Gastrocnemius medialis (tissue), 4 donors: Measurements from ENCODE around the gene EGFL7. TPM values are rescaled to one million over a fixed set of nuclear protein-coding genes. Genes with fewer than 3 reads are reported as not detected.

Experiments used
- ATAC-seq, 2 donors: fragments of 150-250 bp; one replicate each; pipeline ENCODE4 v1.9.1; 2016
- DNase-seq, 2 donors: peaks; one replicate each; pipeline ENCODE4 v3.0.0-alpha.2; 2019
- H3K27ac ChIP-seq, 4 donors: fragments of 200-600 bp; sonication (generic); 1 replicate in 1 of 4; 2 replicates in 3 of 4; pipeline ENCODE4 v1.5.1; 2016 to 2018; ENCODE audit warnings: mild to moderate bottlenecking in 2 of 4, moderate library complexity in 1 of 4
- H3K27me3 ChIP-seq, 3 donors: fragments of 200-600 bp; sonication (generic) in 2 of 3; 1 replicate in 1 of 3; 2 replicates in 2 of 3; pipeline versions ENCODE4 v1.5.1 to v1.6.0; 2016 to 2019; ENCODE audit warnings: mild to moderate bottlenecking in 1 of 3, moderate library complexity in 1 of 3
- H3K36me3 ChIP-seq, 2 donors: fragments of 200-600 bp; sonication (generic) in 1 of 2; one replicate each; pipeline ENCODE4 v1.5.1; 2017 to 2018
- H3K4me1 ChIP-seq, 2 donors: fragments of 200-600 bp; sonication (generic) in 1 of 2; one replicate each; pipeline ENCODE4 v1.5.1; 2016 to 2017; ENCODE audit warnings: mild to moderate bottlenecking in 2 of 2
- H3K4me3 ChIP-seq, 4 donors: fragments of 200-600 bp; sonication (generic) in 3 of 4; 1 replicate in 1 of 4; 2 replicates in 3 of 4; pipeline ENCODE4 v1.5.1; 2016 to 2019; ENCODE audit warnings: mild to moderate bottlenecking in 2 of 4
- H3K9me3 ChIP-seq, 3 donors: fragments of 200-600 bp; sonication (generic) in 2 of 3; 1 replicate in 1 of 3; 2 replicates in 2 of 3; pipeline ENCODE4 v1.5.1; 2016 to 2019
- CTCF ChIP-seq, 5 experiments: fragments of 450-650 bp in 3 of 5; fragments of 200-600 bp in 2 of 5; sonication (generic) in 2 of 5; IDR thresholded peaks in 4 of 5; conservative IDR thresholded peaks in 1 of 5; 1 replicate in 4 of 5; 2 replicates in 1 of 5; pipeline ENCODE4 v1.5.1; 2016 to 2019; ENCODE audit warnings: antibody characterized with exemption in 5 of 5, mild to moderate bottlenecking in 3 of 5, moderate library complexity in 3 of 5
- POLR2A ChIP-seq, 2 donors: fragments of 450-650 bp; IDR thresholded peaks; one replicate each; pipeline ENCODE4 v1.6.1; 2017; ENCODE audit warnings: antibody characterized with exemption in 2 of 2, mild to moderate bottlenecking in 2 of 2, moderate library complexity in 2 of 2
- in situ Hi-C, 4 donors: fragments of 200-750 bp; cut with MboI; loops; one replicate each; pipeline versions ENCODE4 v1.15.0 to v1.8.0; 2017; ENCODE audit warnings: low sequenced_read_pairs in 4 of 4
- intact Hi-C: fragments of 100-400 bp; cut with DNase I; formaldehyde crosslinking; loops from one replicate; pipeline ENCODE4 v1.15.1; 2023; ENCODE audit warnings: low total_unique reads
- total RNA-seq, 4 donors: library from RNA; depleted of rRNA; stranded (reverse); fragments of >200 nt; gene quantifications; one replicate each; pipeline versions ENCODE4 v1.1.0 to v1.2.3, GENCODE V29; 2016

EGFL7 gene
- total RNA-seq, 4 donors from 2014 or later: 37.4 to 74.7 (median 49.0) TPM

GRCh38 chr9:136681945-136682699 lies 19.4 kb downstream of the EGFL7 start:
- H3K27ac ChIP-seq: no peak overlapping the region
- H3K9me3 ChIP-seq: no peaks in the 10 kb centered on the region
- TF ChIP-seq CTCF (IDR thresholded peaks at IDR 0.05 in 4 of 5, conservative IDR thresholded peaks at IDR 0.05 in 1 of 5) (no peak), POLR2A (IDR thresholded peaks at IDR 0.05) (no peak)
- H3K4me3 ChIP-seq: no peak overlapping the region
- no peak for ATAC-seq
- in situ Hi-C loops (no loop called here), intact Hi-C loops (no loop called here)
- no peak for DNase-seq
- no peaks in the 10 kb centered on the region for H3K27me3 ChIP-seq
- peaks cover 31 to 43% of the 10 kb centered on the region in 2 donors for H3K4me1 ChIP-seq
- no peaks in the 10 kb centered on the region for H3K36me3 ChIP-seq

- Histone ChIP-seq H3K4me3 (no peak overlapping the region), H3K36me3 (no peaks in the 10 kb centered on the region), H3K27ac (no peak overlapping the region), H3K9me3 (no peaks in the 10 kb centered on the region), H3K27me3 (no peaks in the 10 kb centered on the region), H3K4me1 (peaks cover 31 to 46% of the 10 kb centered on the region in 2 donors)
- in situ Hi-C loops: no loop called here
- intact Hi-C loops: no loop called here
- DNase-seq (no peak), ATAC-seq (no peak)
- TF ChIP-seq CTCF (IDR thresholded peaks at IDR 0.05 in 4 of 5, conservative IDR thresholded peaks at IDR 0.05 in 1 of 5): no peak
- no peak for TF ChIP-seq POLR2A (IDR thresholded peaks at IDR 0.05)
These were observed 20.0 kb downstream of the EGFL7 start for GRCh38 chr9:136682710-136683109.

GRCh38 chr9:136683173-136683745 lies 20.5 kb downstream of the EGFL7 start:
- TF ChIP-seq CTCF (IDR thresholded peaks at IDR 0.05 in 4 of 5, conservative IDR thresholded peaks at IDR 0.05 in 1 of 5) (no peak), POLR2A (IDR thresholded peaks at IDR 0.05) (no peak)
- in situ Hi-C loops: no loop called here
- Histone ChIP-seq H3K36me3 (no peaks in the 10 kb centered on the region), H3K27me3 (no peaks in the 10 kb centered on the region), H3K4me3 (no peak overlapping the region), H3K4me1 (peaks cover 31 to 51% of the 10 kb centered on the region in 2 donors), H3K9me3 (no peaks in the 10 kb centered on the region), H3K27ac (no peak overlapping the region)
- no peak for ATAC-seq
- intact Hi-C loops: no loop called here
- no peak for DNase-seq

- intact Hi-C loops: no loop called here
- H3K36me3 ChIP-seq: no peaks in the 10 kb centered on the region
- H3K27ac ChIP-seq: no peak overlapping the region
- DNase-seq (no peak), ATAC-seq (no peak)
- TF ChIP-seq CTCF (IDR thresholded peaks at IDR 0.05 in 4 of 5, conservative IDR thresholded peaks at IDR 0.05 in 1 of 5) (no peak), POLR2A (IDR thresholded peaks at IDR 0.05) (no peak)
- in situ Hi-C loops: no loop called here
- H3K4me3 ChIP-seq: no peak overlapping the region
- no peaks in the 10 kb centered on the region for H3K9me3 ChIP-seq
- peaks cover 31 to 51% of the 10 kb centered on the region in 2 donors for H3K4me1 ChIP-seq
- no peaks in the 10 kb centered on the region for H3K27me3 ChIP-seq
These were observed 21.0 kb downstream of the EGFL7 start for GRCh38 chr9:136683755-136684154.
